BJ (cell line): ENCODE results near the gene KAT6B. TPM values are rescaled to one million over a fixed set of nuclear protein-coding genes. Genes with fewer than 3 reads are reported as not detected.

Source experiments
- CTCF ChIA-PET: fragments of 350-600 bp; formaldehyde crosslinking; extraction: SDS; loops from one replicate; lab custom pipeline; 2021; ENCODE audit warnings: antibody characterized with exemption, inconsistent platforms; lab: Yijun Ruan, JAX
- POLR2A ChIA-PET: fragments of 300-600 bp; sonication (Branson Sonifier 250); formaldehyde crosslinking; extraction: SDS; loops from one replicate; lab custom pipeline; 2021; ENCODE audit warnings: antibody characterized with exemption; lab: Charles Lee
- DNase-seq: peaks from one replicate; pipeline ENCODE4 v3.0.0-alpha.2; 2011; ENCODE audit warnings: low read depth
- H3K27me3 ChIP-seq: 2 replicates; pipeline ENCODE4 v1.6.0; 2011; ENCODE audit warnings: low read length; ENCODE audit not compliant: control insufficient read depth, insufficient read depth
- H3K36me3 ChIP-seq: 2 replicates; pipeline ENCODE4 v1.5.1; 2011; ENCODE audit warnings: low read length; ENCODE audit not compliant: control insufficient read depth, insufficient read depth
- H3K4me3 ChIP-seq: 2 replicates; pipeline ENCODE4 v1.5.1; 2011; ENCODE audit warnings: low read depth, mild to moderate bottlenecking, control low read depth, low read length
- CTCF ChIP-seq: IDR thresholded peaks from 2 replicates; pipeline ENCODE4 v1.5.1; 2011; ENCODE audit warnings: low read depth, mild to moderate bottlenecking, control low read depth, inconsistent platforms, low read length, moderate library complexity; ENCODE audit not compliant: insufficient read depth
- polyA plus RNA-seq: library from polyadenylated mRNA; depleted of rRNA; stranded (reverse); fragments of >200 nt; gene quantifications from 2 replicates; pipeline ENCODE4 v1.2.3, GENCODE V29; 2011

The KAT6B gene
- polyA plus RNA-seq, 1 experiment = 5.1 TPM

- TF ChIP-seq CTCF = no peak
- peaks cover 5% of the 10 kb centered on the region for H3K36me3 ChIP-seq
- H3K27me3 ChIP-seq = no peaks in the 10 kb centered on the region
- DNase-seq = no peak
- CTCF ChIA-PET = no interaction called here
- H3K4me3 ChIP-seq = no peak overlapping the region
- POLR2A ChIA-PET = no interaction called here
These were observed 167.2 kb downstream of the KAT6B start for GRCh38 chr10:74993649-74994048.

GRCh38 chr10:74994854-74995253 lies 168.5 kb downstream of the KAT6B start:
- H3K27me3 ChIP-seq = no peaks in the 10 kb centered on the region
- no peak for DNase-seq
- H3K36me3 ChIP-seq = peaks cover 6% of the 10 kb centered on the region
- no peak overlapping the region for H3K4me3 ChIP-seq
- ChIA-PET POLR2A (no interaction called here), CTCF (no interaction called here)
- no peak for TF ChIP-seq CTCF

GRCh38 chr10:74995806-74996205 lies 169.4 kb downstream of the KAT6B start:
- Histone ChIP-seq H3K4me3 (no peak overlapping the region), H3K36me3 (peaks cover 6% of the 10 kb centered on the region), H3K27me3 (no peaks in the 10 kb centered on the region)
- ChIA-PET CTCF (no interaction called here), POLR2A (no interaction called here)
- no peak for DNase-seq
- TF ChIP-seq CTCF = no peak

GRCh38 chr10:74997163-74997562 lies 170.8 kb downstream of the KAT6B start:
- ChIA-PET CTCF (interaction anchor here (0.7 kb wide), 1 partner anchor 523 kb away, joined by 3 read pairs; no protein-coding TSS in a partner anchor), POLR2A (no interaction called here)
- no peak for TF ChIP-seq CTCF
- DNase-seq = no peak
- H3K27me3 ChIP-seq = no peaks in the 10 kb centered on the region
- no peak overlapping the region for H3K4me3 ChIP-seq
- peaks cover 6% of the 10 kb centered on the region for H3K36me3 ChIP-seq

GRCh38 chr10:75000748-75001321 lies 174.4 kb downstream of the KAT6B start:
- Histone ChIP-seq H3K27me3 (no peaks in the 10 kb centered on the region), H3K4me3 (no peak overlapping the region), H3K36me3 (peaks cover 6% of the 10 kb centered on the region)
- POLR2A ChIA-PET = no interaction called here
- DNase-seq = no peak
- CTCF ChIA-PET = interaction anchor here (0.9 kb wide), 1 partner anchor 9 kb away, joined by 3 read pairs; no protein-coding TSS in a partner anchor
- no peak for TF ChIP-seq CTCF
